IMR-90 (cell line): ENCODE results near the gene FYCO1. TPM values are rescaled to one million over a fixed set of nuclear protein-coding genes. Genes with fewer than 3 reads are reported as not detected.

Experiments
- ATAC-seq: fragments of 200-7000 bp; cut with Tn5 transposase; 2 replicates; pipeline ENCODE4 v1.9.1; 2020; ENCODE audit warnings: low read depth, mild to moderate bottlenecking, moderate library complexity
- BruUV-seq: library from RNA; stranded (reverse); fragments of 400-500 nt; replicated peaks from 2 replicates; lab custom pipeline; 2021; lab: Mats Ljungman, UMichigan
- CTCF ChIA-PET: fragments of 300-600 bp; formaldehyde crosslinking; extraction: SDS; loops from one replicate; lab custom pipeline; 2021; ENCODE audit warnings: antibody characterized with exemption; lab: Yijun Ruan, JAX
- POLR2A ChIA-PET: fragments of 300-600 bp; sonication (Branson Sonifier 250); formaldehyde crosslinking; loops from one replicate; lab custom pipeline; 2022; ENCODE audit warnings: antibody characterized with exemption; ENCODE audit not compliant: unreplicated experiment; lab: Charles Lee
- DNase-seq: peaks from one replicate; pipeline ENCODE4 v3.0.0; 2013
- H2AFZ ChIP-seq: replicated peaks from 2 replicates; pipeline ENCODE3; 2013; ENCODE audit warnings: low read length, mild to moderate bottlenecking; ENCODE audit not compliant: poor library complexity
- H2AK5ac ChIP-seq: 2 replicates; pipeline ENCODE4 v1.6.1; 2013; ENCODE audit warnings: low read depth, low read length, inconsistent platforms
- H2AK9ac ChIP-seq: replicated peaks from 2 replicates; pipeline ENCODE3; 2013; ENCODE audit warnings: mild to moderate bottlenecking, low read depth, low read length, moderate library complexity; ENCODE audit not compliant: poor library complexity
- H2BK120ac ChIP-seq: 2 replicates; pipeline ENCODE4 v1.6.1; 2013; ENCODE audit warnings: low read depth, low read length, inconsistent platforms
- H2BK15ac ChIP-seq: 3 replicates; pipeline ENCODE4 v1.6.1; 2013; ENCODE audit warnings: low read depth, low read length, inconsistent platforms
- H2BK20ac ChIP-seq: 2 replicates; pipeline ENCODE4 v1.6.1; 2013; ENCODE audit warnings: low read depth, mild to moderate bottlenecking, inconsistent platforms, low read length, moderate library complexity
- H2BK5ac ChIP-seq: 2 replicates; pipeline ENCODE4 v1.6.1; 2013; ENCODE audit warnings: mild to moderate bottlenecking, low read depth, low read length, inconsistent platforms; ENCODE audit not compliant: poor library complexity, severe bottlenecking
- H3K14ac ChIP-seq: replicated peaks from 2 replicates; pipeline ENCODE4 v1.6.1; 2013; ENCODE audit warnings: low read depth, low read length, inconsistent platforms
- H3K18ac ChIP-seq: 2 replicates; pipeline ENCODE4 v1.6.1; 2013; ENCODE audit warnings: low read depth, low read length, control low read depth
- H3K23ac ChIP-seq: 2 replicates; pipeline ENCODE4 v1.6.1; 2013; ENCODE audit warnings: low read depth, low read length, inconsistent platforms
- H3K27ac ChIP-seq: 2 replicates; pipeline ENCODE4 v1.5.1; 2013; ENCODE audit warnings: mild to moderate bottlenecking, control low read depth, low read length; ENCODE audit not compliant: insufficient read depth
- H3K27me3 ChIP-seq: 2 replicates; pipeline ENCODE4 v1.6.1; 2013; ENCODE audit warnings: low read length; ENCODE audit not compliant: control insufficient read depth, insufficient read depth
- H3K36me3 ChIP-seq: 2 replicates; pipeline ENCODE4 v1.6.1; 2013; ENCODE audit warnings: low read length, mixed read lengths; ENCODE audit not compliant: control insufficient read depth, insufficient read depth
- H3K4ac ChIP-seq: 2 replicates; pipeline ENCODE4 v1.6.1; 2013; ENCODE audit warnings: low read depth, low read length, inconsistent platforms
- H3K4me1 ChIP-seq: 2 replicates; pipeline ENCODE4 v1.6.1; 2013; ENCODE audit warnings: low read length, mixed read lengths; ENCODE audit not compliant: control insufficient read depth, insufficient read depth
- H3K4me2 ChIP-seq: 2 replicates; pipeline ENCODE4 v1.6.1; 2013; ENCODE audit warnings: low read depth, mild to moderate bottlenecking, control low read depth, low read length, moderate library complexity
- H3K4me3 ChIP-seq: 2 replicates; pipeline ENCODE4 v1.5.1; 2013; ENCODE audit warnings: low read depth, mild to moderate bottlenecking, control low read depth, low read length, moderate library complexity; ENCODE audit not compliant: insufficient read depth
- H3K56ac ChIP-seq: 2 replicates; pipeline ENCODE4 v1.6.1; 2013; ENCODE audit warnings: low read length, inconsistent platforms; ENCODE audit not compliant: insufficient read depth; ENCODE audit errors: extremely low read depth
- H3K79me1 ChIP-seq, 2 experiments: 2 replicates each; pipeline ENCODE4 v1.6.1; 2013; ENCODE audit warnings: low read length in 2 of 2, inconsistent platforms in 1 of 2, low read depth in 1 of 2
- H3K9ac ChIP-seq: 2 replicates; pipeline ENCODE4 v1.6.1; 2013; ENCODE audit warnings: low read depth, low read length, control low read depth
- H3K9me1 ChIP-seq: 2 replicates; pipeline ENCODE4 v1.6.1; 2013; ENCODE audit warnings: low read length, inconsistent platforms; ENCODE audit not compliant: insufficient read depth
- H3K9me3 ChIP-seq: 2 replicates; pipeline ENCODE4 v1.6.1; 2013; ENCODE audit warnings: low read length; ENCODE audit not compliant: control insufficient read depth, insufficient read depth
- H4K20me1 ChIP-seq: 2 replicates; pipeline ENCODE4 v1.6.1; 2013; ENCODE audit warnings: low read length, inconsistent platforms; ENCODE audit not compliant: insufficient read depth
- H4K5ac ChIP-seq: 2 replicates; pipeline ENCODE4 v1.6.1; 2013; ENCODE audit warnings: mild to moderate bottlenecking, low read depth, low read length, control low read depth
- H4K8ac ChIP-seq, 2 experiments: 2 replicates each; pipeline ENCODE4 v1.6.1; 2013; ENCODE audit warnings: low read depth in 2 of 2, low read length in 2 of 2, control low read depth in 1 of 2, inconsistent platforms in 1 of 2
- H4K91ac ChIP-seq: 2 replicates; pipeline ENCODE4 v1.6.1; 2013; ENCODE audit warnings: low read depth, low read length, inconsistent platforms; ENCODE audit not compliant: insufficient read depth
- BHLHE40 ChIP-seq: fragments of 150-350 bp; IDR thresholded peaks from 2 replicates; pipeline ENCODE4 v1.6.1; 2016; ENCODE audit warnings: mild to moderate bottlenecking, low read depth, low read length
- CEBPB ChIP-seq: IDR thresholded peaks from 2 replicates; pipeline ENCODE4 v1.6.1; 2012; ENCODE audit warnings: low read depth, low read length, improper control_type of control experiment
- CHD1 ChIP-seq: IDR thresholded peaks from 2 replicates; pipeline ENCODE4 v1.6.1; 2012; ENCODE audit warnings: low read depth, low read length, improper control_type of control experiment
- CTCF ChIP-seq: conservative IDR thresholded peaks from 2 replicates; pipeline ENCODE4 v1.5.1; 2012; ENCODE audit warnings: mild to moderate bottlenecking, low read depth, low read length, improper control_type of control experiment
- ELK1 ChIP-seq: fragments of 150-350 bp; IDR thresholded peaks from 2 replicates; pipeline ENCODE4 v1.6.1; 2016; ENCODE audit warnings: low read depth, mild to moderate bottlenecking, low read length, moderate library complexity, borderline replicate concordance
- FOS ChIP-seq: fragments of 150-350 bp; IDR thresholded peaks from 2 replicates; pipeline ENCODE4 v1.6.1; 2016; ENCODE audit warnings: low read depth, low read length
- MAFK ChIP-seq: IDR thresholded peaks from 2 replicates; pipeline ENCODE4 v1.6.1; 2012; ENCODE audit warnings: low read depth, low read length, improper control_type of control experiment
- MAZ ChIP-seq: IDR thresholded peaks from 2 replicates; pipeline ENCODE4 v1.6.1; 2012; ENCODE audit warnings: low read depth, mild to moderate bottlenecking, low read length, improper control_type of control experiment, moderate library complexity, borderline replicate concordance
- MXI1 ChIP-seq: IDR thresholded peaks from 2 replicates; pipeline ENCODE4 v1.6.1; 2012; ENCODE audit warnings: low read depth, mild to moderate bottlenecking, low read length, moderate library complexity, borderline replicate concordance
- NFE2L2 ChIP-seq: fragments of 150-350 bp; IDR thresholded peaks from 2 replicates; pipeline ENCODE4 v1.6.1; 2016; ENCODE audit warnings: low read depth, mild to moderate bottlenecking, low read length
- POLR2A ChIP-seq: IDR thresholded peaks from 2 replicates; pipeline ENCODE4 v1.6.1; 2012; ENCODE audit warnings: mild to moderate bottlenecking, low read depth, low read length
- RAD21 ChIP-seq: IDR thresholded peaks from 2 replicates; pipeline ENCODE4 v1.6.1; 2012; ENCODE audit warnings: low read length, improper control_type of control experiment
- RCOR1 ChIP-seq: IDR thresholded peaks from 2 replicates; pipeline ENCODE4 v1.6.1; 2012; ENCODE audit warnings: mild to moderate bottlenecking, low read length, improper control_type of control experiment; ENCODE audit not compliant: insufficient replicate concordance
- RFX5 ChIP-seq: IDR thresholded peaks from 2 replicates; pipeline ENCODE4 v1.8.0; 2012; ENCODE audit warnings: low read depth, mild to moderate bottlenecking, low read length, moderate library complexity
- SMC3 ChIP-seq: fragments of 150-350 bp; IDR thresholded peaks from 2 replicates; pipeline ENCODE4 v1.6.1; 2016; ENCODE audit warnings: low read depth, mild to moderate bottlenecking, antibody characterized with exemption, low read length, moderate library complexity
- USF2 ChIP-seq: fragments of 150-350 bp; IDR thresholded peaks from 2 replicates; pipeline ENCODE4 v1.6.1; 2017; ENCODE audit warnings: mild to moderate bottlenecking, antibody characterized with exemption, low read length, low read depth
- WGBS, 2 experiments: methylation state at CpG; one replicate each; pipeline versions ENCODE4 v1.1.5 to v1.1.7; 2013; ENCODE audit warnings: missing lambda C conversion rate in 2 of 2; ENCODE audit not compliant: insufficient read length in 1 of 2; ENCODE audit errors: extremely low coverage in 2 of 2; 5-methylcytosine and 5-hydroxymethylcytosine counted together
- dilution Hi-C: fragments of 300-500 bp; cut with HindIII; formaldehyde crosslinking; loops from one replicate; pipeline ENCODE4 v1.14.3; 2018; ENCODE audit warnings: low sequenced_read_pairs; ENCODE audit not compliant: unreplicated experiment
- in situ Hi-C: fragments of 300-500 bp; cut with MboI; formaldehyde crosslinking; loops from 3 replicates; pipeline ENCODE4 v1.14.3; 2019; ENCODE audit warnings: low sequenced_read_pairs, inconsistent platforms, mixed read lengths
- intact Hi-C: fragments of 100-400 bp; cut with micrococcal nuclease; formaldehyde crosslinking; loops from 2 replicates; pipeline ENCODE4 v1.10.0; 2022
- polyA plus RNA-seq, 3 experiments: library from polyadenylated mRNA; depleted of rRNA; stranded (reverse); fragments of >200 nt; gene quantifications; 2 replicates each; pipeline ENCODE4 v1.2.3, GENCODE V29; 2012; ENCODE audit warnings: low replicate concordance in 1 of 3
- total RNA-seq: library from RNA; depleted of rRNA; stranded (reverse); fragments of >200 nt; gene quantifications from 2 replicates; pipeline ENCODE4 v1.2.3, GENCODE V29; 2012

Gene FYCO1
- total and polyA plus RNA-seq, 2 of the 4 experiments (the other 2 are of a cell fraction) = 13.7 to 20.1 TPM

GRCh38 chr3:46008058-46008457 lies 12.4 kb upstream of the FYCO1 start:
- H2AFZ ChIP-seq = no peak overlapping the region
- no peaks in the 10 kb centered on the region for H3K9me3 ChIP-seq
- 0 out of 2 replicates have a peak, but pooled peaks cover 3% of the 10 kb centered on the region for H3K9me1 ChIP-seq
- H3K56ac ChIP-seq = no peak overlapping the region
- H3K4me1 ChIP-seq = peaks cover 9% of the 10 kb centered on the region
- no peak for ATAC-seq
- no peak overlapping the region for H3K4me2 ChIP-seq
- no peak overlapping the region for H3K4ac ChIP-seq
- H2BK5ac ChIP-seq = no peak overlapping the region
- no TSS peak for BruUV-seq
- H2AK9ac ChIP-seq = no peak overlapping the region
- H3K79me1 ChIP-seq = no peaks in the 10 kb centered on the region
- no peak overlapping the region for H4K91ac ChIP-seq
- intact Hi-C loops (no loop called here), dilution Hi-C loops (no loop called here), in situ Hi-C loops (no loop called here)
- H4K20me1 ChIP-seq = no peaks in the 10 kb centered on the region
- ChIA-PET CTCF (no interaction called here), POLR2A (no interaction called here)
- H3K18ac ChIP-seq = no peak overlapping the region; the same call in 1 of the 2 replicates
- no peak overlapping the region for H4K8ac ChIP-seq
- H3K14ac ChIP-seq = no peak overlapping the region
- no peak overlapping the region for H3K27ac ChIP-seq
- DNase-seq = no peak
- no peak overlapping the region for H2BK15ac ChIP-seq
- WGBS, 2 experiments = 100% methylated on average over 1 of the region's 6 CpGs; no CpG with 5 or more reads in 1 of the 2 experiments
- no peak overlapping the region for H3K23ac ChIP-seq
- no peak overlapping the region for H4K5ac ChIP-seq
- no peak overlapping the region for H3K4me3 ChIP-seq
- TF ChIP-seq RAD21 (no peak), MAZ (no peak), ELK1 (no peak), POLR2A (no peak), CHD1 (no peak), USF2 (no peak), FOS (no peak), BHLHE40 (no peak), CEBPB (no peak), RCOR1 (no peak), MAFK (no peak), CTCF (no peak), NFE2L2 (no peak), RFX5 (no peak), SMC3 (no peak), MXI1 (no peak)
- H3K27me3 ChIP-seq = peaks cover 4% of the 10 kb centered on the region
- H2BK120ac ChIP-seq = no peak overlapping the region
- H2AK5ac ChIP-seq = 0 out of 2 replicates have a peak overlapping the region, but pooled peaks have one; percentile 51
- H3K9ac ChIP-seq = no peak overlapping the region
- no peaks in the 10 kb centered on the region for H3K36me3 ChIP-seq
- no peak overlapping the region for H2BK20ac ChIP-seq
